ENCODE results near the gene IMMP2L. TPM values are rescaled to one million over a fixed set of nuclear protein-coding genes. Genes with fewer than 3 reads are reported as not detected.

Gene IMMP2L
- total RNA-seq, 1 donor from 2014 or later = 29.7 TPM

DNA sequence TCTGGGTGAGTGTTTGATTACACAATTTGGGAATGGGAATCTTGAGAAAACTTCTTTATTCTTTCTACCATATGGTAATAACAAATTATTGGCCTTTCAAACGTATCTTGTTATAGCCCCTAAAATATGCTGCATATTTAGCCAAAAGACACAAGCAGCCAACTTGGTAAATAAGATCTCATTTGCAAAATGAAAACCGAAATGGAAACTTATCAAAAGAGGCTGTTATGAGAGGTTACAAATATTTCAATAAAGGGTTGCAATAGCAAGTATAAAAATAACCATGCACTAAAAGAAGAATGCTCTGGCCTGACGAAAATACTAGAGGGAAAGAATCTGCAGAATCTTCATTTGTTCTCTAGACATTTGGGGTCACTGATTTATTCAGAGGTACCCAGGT, 730.9 kb downstream of the IMMP2L start:
- Mint-ChIP-seq H3K9me3 (ENCODE audit: low read depth) (no peaks in the 10 kb centered on the region), H3K4me3 (ENCODE audit: low read depth) (no peak overlapping the region), H3K4me1 (ENCODE audit: low read depth) (no peaks in the 10 kb centered on the region), H3K27ac (no peak overlapping the region), H3K27me3 (no peaks in the 10 kb centered on the region), H3K36me3 (ENCODE audit: insufficient read depth) (no peaks in the 10 kb centered on the region)
- TF ChIP-seq, protein P1, sequence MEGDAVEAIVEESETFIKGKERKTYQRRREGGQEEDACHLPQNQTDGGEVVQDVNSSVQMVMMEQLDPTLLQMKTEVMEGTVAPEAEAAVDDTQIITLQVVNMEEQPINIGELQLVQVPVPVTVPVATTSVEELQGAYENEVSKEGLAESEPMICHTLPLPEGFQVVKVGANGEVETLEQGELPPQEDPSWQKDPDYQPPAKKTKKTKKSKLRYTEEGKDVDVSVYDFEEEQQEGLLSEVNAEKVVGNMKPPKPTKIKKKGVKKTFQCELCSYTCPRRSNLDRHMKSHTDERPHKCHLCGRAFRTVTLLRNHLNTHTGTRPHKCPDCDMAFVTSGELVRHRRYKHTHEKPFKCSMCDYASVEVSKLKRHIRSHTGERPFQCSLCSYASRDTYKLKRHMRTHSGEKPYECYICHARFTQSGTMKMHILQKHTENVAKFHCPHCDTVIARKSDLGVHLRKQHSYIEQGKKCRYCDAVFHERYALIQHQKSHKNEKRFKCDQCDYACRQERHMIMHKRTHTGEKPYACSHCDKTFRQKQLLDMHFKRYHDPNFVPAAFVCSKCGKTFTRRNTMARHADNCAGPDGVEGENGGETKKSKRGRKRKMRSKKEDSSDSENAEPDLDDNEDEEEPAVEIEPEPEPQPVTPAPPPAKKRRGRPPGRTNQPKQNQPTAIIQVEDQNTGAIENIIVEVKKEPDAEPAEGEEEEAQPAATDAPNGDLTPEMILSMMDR (IDR thresholded peaks at IDR 0.05; ENCODE audit: unreplicated experiment) = no peak
- DNase-seq (ENCODE audit: low spot score, unreplicated experiment) = no peak

DNA sequence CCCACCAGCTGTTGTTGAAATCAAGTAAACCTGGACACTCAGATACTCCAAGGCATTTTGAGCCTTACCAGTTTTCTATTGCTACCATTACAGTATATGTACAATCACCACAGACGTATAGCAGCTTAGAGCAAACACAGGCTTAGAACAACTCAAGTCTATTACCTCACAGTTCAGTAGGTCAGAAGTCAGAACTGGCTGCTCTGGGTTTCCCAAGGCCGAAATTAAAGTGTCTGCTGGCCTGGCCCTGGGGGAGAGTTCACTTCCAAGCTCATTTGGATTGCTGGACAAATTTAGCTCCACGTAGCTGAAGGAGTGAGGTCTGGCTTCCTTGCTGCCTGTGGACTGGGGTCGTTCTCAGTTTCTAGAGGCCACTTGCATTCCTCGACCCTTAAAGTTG, 731.5 kb downstream of the IMMP2L start:
- no peaks in the 10 kb centered on the region for H3K27me3 Mint-ChIP-seq
- no peaks in the 10 kb centered on the region for H3K36me3 Mint-ChIP-seq (ENCODE audit: insufficient read depth)
- H3K4me1 Mint-ChIP-seq (ENCODE audit: low read depth) = no peaks in the 10 kb centered on the region
- TF ChIP-seq, protein P1 (IDR thresholded peaks at IDR 0.05; ENCODE audit: unreplicated experiment) = no peak
- no peaks in the 10 kb centered on the region for H3K9me3 Mint-ChIP-seq (ENCODE audit: low read depth)
- no peak overlapping the region for H3K4me3 Mint-ChIP-seq (ENCODE audit: low read depth)
- DNase-seq (ENCODE audit: low spot score, unreplicated experiment) = no peak
- no peak overlapping the region for H3K27ac Mint-ChIP-seq

DNA sequence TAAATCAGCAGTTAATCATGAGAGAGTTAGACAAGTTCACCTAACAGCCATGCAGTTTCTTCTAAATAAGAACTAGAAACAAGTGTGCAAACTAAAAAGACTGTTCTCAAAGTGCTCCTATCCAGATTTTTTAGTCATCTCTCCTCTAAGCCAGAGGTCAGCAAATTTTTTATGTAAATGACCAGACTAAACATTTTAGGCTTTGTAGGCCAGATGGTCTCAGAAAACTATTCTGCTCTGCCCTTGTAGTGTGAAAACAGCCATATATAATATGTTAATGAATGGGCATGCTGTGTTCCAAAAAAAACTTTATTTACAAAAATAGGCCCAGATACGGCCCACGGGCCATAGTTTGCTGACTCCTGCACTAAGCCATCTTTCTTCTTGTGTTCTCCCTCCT, 734.4 kb downstream of the IMMP2L start:
- Mint-ChIP-seq H3K27me3 (no peaks in the 10 kb centered on the region), H3K4me1 (ENCODE audit: low read depth) (no peaks in the 10 kb centered on the region), H3K36me3 (ENCODE audit: insufficient read depth) (no peaks in the 10 kb centered on the region), H3K27ac (no peak overlapping the region), H3K9me3 (ENCODE audit: low read depth) (no peaks in the 10 kb centered on the region), H3K4me3 (ENCODE audit: low read depth) (no peak overlapping the region)
- DNase-seq (ENCODE audit: low spot score, unreplicated experiment) = no peak
- TF ChIP-seq, protein P1 (IDR thresholded peaks at IDR 0.05; ENCODE audit: unreplicated experiment) = no peak

DNA sequence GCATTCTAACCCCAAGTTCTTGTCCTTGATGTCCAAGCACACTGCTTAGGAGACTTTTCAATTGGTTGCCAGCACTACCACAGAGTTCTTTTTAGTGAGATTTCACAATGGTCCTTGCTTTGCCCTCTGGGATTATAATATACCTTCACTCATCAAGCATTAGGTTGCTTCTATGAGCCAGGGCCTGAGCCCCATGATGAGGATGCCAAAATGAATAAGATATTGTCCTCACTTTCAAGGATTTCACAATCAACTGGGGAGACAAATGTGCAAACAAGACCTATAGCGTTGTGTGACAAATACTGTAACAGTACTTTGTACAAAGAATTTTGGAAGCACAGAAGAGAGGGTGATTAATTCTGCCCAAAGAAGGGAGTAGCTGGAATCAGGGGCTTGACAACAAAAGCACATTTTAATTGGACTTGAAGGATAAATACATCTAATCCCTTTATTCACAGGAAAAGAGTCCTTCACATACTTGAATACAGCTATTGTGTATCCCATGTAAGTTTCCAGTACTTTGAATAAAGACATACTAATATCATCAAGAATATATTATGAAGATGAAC, 734.9 kb downstream of the IMMP2L start:
- TF ChIP-seq, protein P1 (IDR thresholded peaks at IDR 0.05; ENCODE audit: unreplicated experiment) = no peak
- no peaks in the 10 kb centered on the region for H3K4me1 Mint-ChIP-seq (ENCODE audit: low read depth)
- H3K27ac Mint-ChIP-seq = no peak overlapping the region
- no peaks in the 10 kb centered on the region for H3K9me3 Mint-ChIP-seq (ENCODE audit: low read depth)
- no peaks in the 10 kb centered on the region for H3K27me3 Mint-ChIP-seq
- H3K36me3 Mint-ChIP-seq (ENCODE audit: insufficient read depth) = no peaks in the 10 kb centered on the region
- no peak overlapping the region for H3K4me3 Mint-ChIP-seq (ENCODE audit: low read depth)
- DNase-seq (ENCODE audit: low spot score, unreplicated experiment) = no peak

DNA sequence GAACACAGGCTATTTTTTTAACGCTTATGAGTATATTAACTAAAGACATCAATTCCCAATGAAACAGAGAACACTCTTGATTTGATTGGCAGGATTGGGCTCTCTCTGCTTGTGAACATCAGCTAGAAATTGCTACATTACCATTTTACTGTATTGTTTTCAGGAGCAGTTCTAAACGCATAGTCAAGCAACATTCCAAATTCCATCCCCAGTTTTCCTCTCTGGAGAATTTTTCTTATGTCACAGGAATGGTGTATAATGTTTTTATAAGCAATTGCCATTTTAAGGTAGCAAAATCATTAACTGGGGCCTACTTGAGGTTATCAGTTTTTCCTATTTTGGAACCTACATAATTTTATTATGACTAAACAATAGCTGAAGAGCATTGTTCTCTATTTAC, 748.3 kb downstream of the IMMP2L start:
- TF ChIP-seq, protein P1 (IDR thresholded peaks at IDR 0.05; ENCODE audit: unreplicated experiment) = no peak
- H3K4me3 Mint-ChIP-seq (ENCODE audit: low read depth) = no peak overlapping the region
- no peaks in the 10 kb centered on the region for H3K36me3 Mint-ChIP-seq (ENCODE audit: insufficient read depth)
- no peak overlapping the region for H3K27ac Mint-ChIP-seq
- H3K27me3 Mint-ChIP-seq = no peaks in the 10 kb centered on the region
- H3K4me1 Mint-ChIP-seq (ENCODE audit: low read depth) = no peaks in the 10 kb centered on the region
- no peak for DNase-seq (ENCODE audit: low spot score, unreplicated experiment)
- peaks cover 12% of the 10 kb centered on the region for H3K9me3 Mint-ChIP-seq (ENCODE audit: low read depth)

Data from progenitor cell of endocrine pancreas (in vitro differentiated cells).